SK-N-SH (cell line): ENCODE data around the gene ADAMTS17. TPM values are rescaled to one million over a fixed set of nuclear protein-coding genes. Genes with fewer than 3 reads are reported as not detected.

ENCODE experiments used
- CTCF ChIA-PET: fragments of 300-600, 350-600 bp; formaldehyde crosslinking; extraction: SDS; loops from one replicate; lab custom pipeline; 2021; lab: Yijun Ruan, JAX
- POLR2A ChIA-PET: fragments of 350-600 bp; sonication (Branson Sonifier 250); formaldehyde crosslinking; extraction: SDS; loops from one replicate; lab custom pipeline; 2020; ENCODE audit warnings: antibody characterized with exemption, inconsistent platforms; lab: Yijun Ruan, JAX
- DNase-seq: peaks from one replicate; pipeline ENCODE4 v3.0.0; 2012
- H2AFZ ChIP-seq: fragments of 200-600 bp; sonication (generic); 2 replicates; pipeline ENCODE4 v1.8.1; 2016; ENCODE audit warnings: antibody characterized with exemption, mild to moderate bottlenecking, low read depth
- H3F3A ChIP-seq: fragments of 200-600 bp; sonication (generic); replicated peaks from 2 replicates; pipeline ENCODE3; 2016; ENCODE audit warnings: antibody characterized with exemption, mild to moderate bottlenecking; ENCODE audit not compliant: insufficient read depth
- H3K27ac ChIP-seq, 2 experiments: fragments of 200-500 bp in 1 of 2; fragments of 200-600 bp in 1 of 2; sonication (Bioruptor generic) in 1 of 2; sonication (generic), shearing (Covaris generic) in 1 of 2; 2 replicates each; pipeline versions ENCODE4 v1.5.1 to v1.6.1; 2014 to 2016; ENCODE audit warnings: low read depth in 2 of 2, inconsistent platforms in 1 of 2, low read length in 1 of 2, mild to moderate bottlenecking in 1 of 2, mixed read lengths in 1 of 2
- H3K27me3 ChIP-seq: fragments of 200-600 bp; sonication (generic), shearing (Covaris generic); 2 replicates; pipeline ENCODE4 v1.6.1; 2016; ENCODE audit warnings: mixed run types; ENCODE audit not compliant: insufficient read depth
- H3K36me3 ChIP-seq, 2 experiments: fragments of 200-500 bp in 1 of 2; fragments of 200-600 bp in 1 of 2; sonication (Bioruptor generic) in 1 of 2; sonication (generic) in 1 of 2; replicated peaks in 1 of 2; 2 replicates each; pipeline versions ENCODE3 to v1.5.1; 2014 to 2016; ENCODE audit warnings: low read length in 1 of 2, mild to moderate bottlenecking in 1 of 2; ENCODE audit not compliant: insufficient read depth in 2 of 2, control insufficient read depth in 1 of 2
- H3K4me1 ChIP-seq, 2 experiments: fragments of 200-500 bp in 1 of 2; fragments of 200-600 bp in 1 of 2; sonication (Bioruptor generic) in 1 of 2; sonication (generic), shearing (Covaris generic) in 1 of 2; 2 replicates each; pipeline versions ENCODE4 v1.5.1 to v1.6.1; 2014 to 2016; ENCODE audit warnings: low read depth in 1 of 2, low read length in 1 of 2, mixed run types in 1 of 2; ENCODE audit not compliant: insufficient read depth in 2 of 2, control insufficient read depth in 1 of 2
- H3K4me2 ChIP-seq: fragments of 200-600 bp; sonication (generic), shearing (Covaris generic); 2 replicates; pipeline ENCODE4 v1.6.1; 2017; ENCODE audit warnings: mixed run types
- H3K4me3 ChIP-seq, 2 experiments: fragments of 200-500 bp in 1 of 2; fragments of 200-600 bp in 1 of 2; sonication (Bioruptor generic) in 1 of 2; sonication (generic), shearing (Covaris generic) in 1 of 2; 2 replicates each; pipeline versions ENCODE4 v1.5.1 to v1.8.1; 2014 to 2016; ENCODE audit warnings: low read depth in 2 of 2, inconsistent platforms in 1 of 2, low read length in 1 of 2, mild to moderate bottlenecking in 1 of 2, mixed read lengths in 1 of 2, moderate library complexity in 1 of 2
- H3K79me2 ChIP-seq: fragments of 200-600 bp; sonication (generic); 2 replicates; pipeline ENCODE4 v1.8.1; 2017; ENCODE audit warnings: mild to moderate bottlenecking; ENCODE audit not compliant: insufficient read depth
- H3K9ac ChIP-seq: fragments of 200-600 bp; sonication (generic); 2 replicates; pipeline ENCODE4 v1.6.1; 2017; ENCODE audit warnings: mixed run types
- H3K9me2 ChIP-seq: fragments of 200-600 bp; sonication (generic); 2 replicates; pipeline ENCODE4 v1.6.1; 2017; ENCODE audit warnings: mixed run types
- H3K9me3 ChIP-seq: fragments of 200-600 bp; sonication (generic); 2 replicates; pipeline ENCODE4 v1.6.1; 2017; ENCODE audit warnings: mixed run types, mild to moderate bottlenecking, moderate library complexity
- H4K20me1 ChIP-seq: fragments of 200-600 bp; sonication (generic); 2 replicates; pipeline ENCODE4 v1.6.1; 2017; ENCODE audit warnings: mild to moderate bottlenecking, mixed run types; ENCODE audit not compliant: insufficient read depth
- CHD2 ChIP-seq: fragments of 150-350 bp; IDR thresholded peaks from 2 replicates; pipeline ENCODE4 v1.6.1; 2018; ENCODE audit warnings: low read length; ENCODE audit not compliant: partially characterized antibody
- EP300 ChIP-seq, 2 experiments: IDR thresholded peaks; 2 replicates each; pipeline versions ENCODE4 v1.4.0 to v1.6.1; 2012; ENCODE audit warnings: borderline replicate concordance in 1 of 2, low read depth in 1 of 2, low read length in 1 of 2
- FOXM1 ChIP-seq: IDR thresholded peaks from 2 replicates; pipeline ENCODE4 v1.4.0; 2012; ENCODE audit warnings: low read depth, mild to moderate bottlenecking
- GABPA ChIP-seq: IDR thresholded peaks from 2 replicates; pipeline ENCODE4 v1.4.0; 2012; ENCODE audit warnings: low read depth, mild to moderate bottlenecking
- GATA2 ChIP-seq: sonication (generic); formaldehyde crosslinking; IDR thresholded peaks from 2 replicates; pipeline ENCODE4 v1.5.0; 2020; ENCODE audit warnings: mild to moderate bottlenecking, missing genetic modification reagents
- MXI1 ChIP-seq: IDR thresholded peaks from 2 replicates; pipeline ENCODE4 v1.6.1; 2012; ENCODE audit warnings: mild to moderate bottlenecking, low read depth, low read length, improper control_type of control experiment
- RCOR1 ChIP-seq: fragments of 150-350 bp; IDR thresholded peaks from 2 replicates; pipeline ENCODE4 v1.6.1; 2017; ENCODE audit warnings: antibody characterized with exemption, low read length
- SMC3 ChIP-seq: IDR thresholded peaks from 2 replicates; pipeline ENCODE4 v1.6.1; 2012; ENCODE audit warnings: low read depth, low read length, improper control_type of control experiment
- TAF1 ChIP-seq: IDR thresholded peaks from 2 replicates; pipeline ENCODE4 v1.6.1; 2012; ENCODE audit warnings: low read depth, mild to moderate bottlenecking, low read length, moderate library complexity, borderline replicate concordance
- TCF12 ChIP-seq: IDR thresholded peaks from 2 replicates; pipeline ENCODE4 v1.4.0; 2012
- YY1 ChIP-seq: IDR thresholded peaks from 2 replicates; pipeline ENCODE4 v1.4.0; 2012; ENCODE audit warnings: low read depth, mild to moderate bottlenecking
- WGBS: methylation state at CpG from one replicate; pipeline ENCODE4 v1.1.6; 2017; ENCODE audit warnings: low lambda C conversion rate; 5-methylcytosine and 5-hydroxymethylcytosine counted together
- polyA plus RNA-seq, 3 experiments: library from polyadenylated mRNA; depleted of rRNA; stranded (reverse); fragments of >200 nt; gene quantifications; 2 replicates each; pipeline ENCODE4 v1.2.3, GENCODE V29; 2012
- TF ChIP-seq, protein P1 (sequence below): fragments of 150-350 bp; IDR thresholded peaks from 2 replicates; pipeline ENCODE4 v1.6.1; 2017; ENCODE audit warnings: antibody characterized with exemption, low read length, low read depth, borderline replicate concordance
- TF ChIP-seq, protein P2 (sequence below): fragments of 150-350 bp; IDR thresholded peaks from 2 replicates; pipeline ENCODE4 v1.6.1; 2016; ENCODE audit warnings: mild to moderate bottlenecking, low read depth, low read length
- TF ChIP-seq, protein P3 (sequence below): IDR thresholded peaks from 2 replicates; pipeline ENCODE4 v1.4.0; 2012; ENCODE audit warnings: low read depth
- TF ChIP-seq, protein P4 (sequence below): IDR thresholded peaks from 2 replicates; pipeline ENCODE4 v1.4.0; 2012; ENCODE audit warnings: low read depth, borderline replicate concordance
- TF ChIP-seq, protein P5 (sequence below): IDR thresholded peaks from 2 replicates; pipeline ENCODE4; 2012

The ADAMTS17 gene
- polyA plus RNA-seq, 1 of the 3 experiments (the other 2 are of a cell fraction), result not detected

DNA sequence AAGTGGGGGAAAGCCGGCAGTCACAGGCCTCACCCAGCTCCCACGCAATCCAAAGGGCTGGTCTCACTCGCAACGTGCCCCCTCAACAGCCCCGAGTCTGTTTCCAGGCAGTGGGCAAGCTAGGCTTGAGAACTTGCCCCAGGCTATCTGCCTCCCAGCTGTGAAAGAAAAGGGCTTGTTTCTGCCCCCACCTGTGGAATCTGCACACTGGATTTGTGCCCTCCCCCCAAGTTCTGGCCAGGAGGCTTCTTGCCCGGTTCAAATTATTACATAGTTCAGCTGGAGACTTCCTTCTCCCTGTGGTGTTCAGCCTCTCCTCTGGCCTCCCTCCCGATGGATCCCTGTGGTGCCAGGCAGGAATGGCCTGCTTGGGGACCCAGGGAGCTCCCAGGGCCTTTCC lies 324.6 kb downstream of the ADAMTS17 start:
- CTCF ChIA-PET, result no interaction called here
- Histone ChIP-seq H3K27me3 (no peaks in the 10 kb centered on the region), H3K36me3 (no peaks in the 10 kb centered on the region), H2AFZ (no peak overlapping the region), H3K9me2 (no peaks in the 10 kb centered on the region), H3K27ac (no peak overlapping the region), H3K9me3 (no peaks in the 10 kb centered on the region), H3K4me2 (no peak overlapping the region), H3K4me1 (peaks cover 0 to 2% of the 10 kb centered on the region in 2 experiments; a peak in 1 of 4 replicates), H3K4me3 (no peak overlapping the region), H3F3A (no peaks in the 10 kb centered on the region), H3K79me2 (no peaks in the 10 kb centered on the region), H4K20me1 (no peaks in the 10 kb centered on the region)
- POLR2A ChIA-PET, result no interaction called here
- 39% methylated on average over 3 of the region's 7 CpGs for WGBS
- TF ChIP-seq, protein P1, sequence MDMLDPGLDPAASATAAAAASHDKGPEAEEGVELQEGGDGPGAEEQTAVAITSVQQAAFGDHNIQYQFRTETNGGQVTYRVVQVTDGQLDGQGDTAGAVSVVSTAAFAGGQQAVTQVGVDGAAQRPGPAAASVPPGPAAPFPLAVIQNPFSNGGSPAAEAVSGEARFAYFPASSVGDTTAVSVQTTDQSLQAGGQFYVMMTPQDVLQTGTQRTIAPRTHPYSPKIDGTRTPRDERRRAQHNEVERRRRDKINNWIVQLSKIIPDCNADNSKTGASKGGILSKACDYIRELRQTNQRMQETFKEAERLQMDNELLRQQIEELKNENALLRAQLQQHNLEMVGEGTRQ, result no peak
- TF ChIP-seq MXI1, result no peak
- TF ChIP-seq CHD2, result no peak
- no peak for TF ChIP-seq GABPA
- no peak for TF ChIP-seq TCF12
- TF ChIP-seq YY1, result no peak
- TF ChIP-seq TAF1, result no peak
- no peak for TF ChIP-seq EP300 (IDR thresholded peaks at IDR 0.05; ENCODE audit: borderline replicate concordance in 1 of 2, low read depth in 1 of 2, low read length in 1 of 2)
- TF ChIP-seq RCOR1, result no peak
- no peak for TF ChIP-seq SMC3
- TF ChIP-seq GATA2 (CRISPR knock-in tag), result no peak
- TF ChIP-seq FOXM1, result no peak
- TF ChIP-seq, protein P2, sequence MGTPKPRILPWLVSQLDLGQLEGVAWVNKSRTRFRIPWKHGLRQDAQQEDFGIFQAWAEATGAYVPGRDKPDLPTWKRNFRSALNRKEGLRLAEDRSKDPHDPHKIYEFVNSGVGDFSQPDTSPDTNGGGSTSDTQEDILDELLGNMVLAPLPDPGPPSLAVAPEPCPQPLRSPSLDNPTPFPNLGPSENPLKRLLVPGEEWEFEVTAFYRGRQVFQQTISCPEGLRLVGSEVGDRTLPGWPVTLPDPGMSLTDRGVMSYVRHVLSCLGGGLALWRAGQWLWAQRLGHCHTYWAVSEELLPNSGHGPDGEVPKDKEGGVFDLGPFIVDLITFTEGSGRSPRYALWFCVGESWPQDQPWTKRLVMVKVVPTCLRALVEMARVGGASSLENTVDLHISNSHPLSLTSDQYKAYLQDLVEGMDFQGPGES, result no peak
- TF ChIP-seq, protein P3, sequence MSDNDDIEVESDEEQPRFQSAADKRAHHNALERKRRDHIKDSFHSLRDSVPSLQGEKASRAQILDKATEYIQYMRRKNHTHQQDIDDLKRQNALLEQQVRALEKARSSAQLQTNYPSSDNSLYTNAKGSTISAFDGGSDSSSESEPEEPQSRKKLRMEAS, result no peak
- TF ChIP-seq, protein P4, sequence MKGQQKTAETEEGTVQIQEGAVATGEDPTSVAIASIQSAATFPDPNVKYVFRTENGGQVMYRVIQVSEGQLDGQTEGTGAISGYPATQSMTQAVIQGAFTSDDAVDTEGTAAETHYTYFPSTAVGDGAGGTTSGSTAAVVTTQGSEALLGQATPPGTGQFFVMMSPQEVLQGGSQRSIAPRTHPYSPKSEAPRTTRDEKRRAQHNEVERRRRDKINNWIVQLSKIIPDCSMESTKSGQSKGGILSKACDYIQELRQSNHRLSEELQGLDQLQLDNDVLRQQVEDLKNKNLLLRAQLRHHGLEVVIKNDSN, result no peak
- TF ChIP-seq, protein P5, sequence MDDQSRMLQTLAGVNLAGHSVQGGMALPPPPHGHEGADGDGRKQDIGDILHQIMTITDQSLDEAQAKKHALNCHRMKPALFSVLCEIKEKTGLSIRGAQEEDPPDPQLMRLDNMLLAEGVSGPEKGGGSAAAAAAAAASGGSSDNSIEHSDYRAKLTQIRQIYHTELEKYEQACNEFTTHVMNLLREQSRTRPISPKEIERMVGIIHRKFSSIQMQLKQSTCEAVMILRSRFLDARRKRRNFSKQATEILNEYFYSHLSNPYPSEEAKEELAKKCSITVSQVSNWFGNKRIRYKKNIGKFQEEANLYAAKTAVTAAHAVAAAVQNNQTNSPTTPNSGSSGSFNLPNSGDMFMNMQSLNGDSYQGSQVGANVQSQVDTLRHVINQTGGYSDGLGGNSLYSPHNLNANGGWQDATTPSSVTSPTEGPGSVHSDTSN, result no peak
- TF ChIP-seq, all 33 proteins: peak for 0
- DNase-seq, result no peak
- H3K9ac ChIP-seq, result no peak overlapping the region
